GM18520 (cell line): ENCODE data around the gene UTP11.

Source experiments
- ATAC-seq: cut with Tn5 transposase; IDR thresholded peaks from one replicate; pipeline ENCODE4 v1.9.1; 2021; ENCODE audit not compliant: unreplicated experiment

UTP11 gene

GRCh38 chr1:38003261-38004250, 9.0 kb upstream of the UTP11 start:
- no peak for ATAC-seq

GRCh38 chr1:38004284-38005108, 8.0 kb upstream of the UTP11 start:
- ATAC-seq, result no peak

GRCh38 chr1:38005195-38006007, 7.1 kb upstream of the UTP11 start, which contains the start of gene FHL3:
Gene FHL3 (minus strand): TSS chr1:38005514. CDS start chr1:37999412, 6,102 bp downstream.
- ATAC-seq, result no peak

- ATAC-seq, result no peak
Observed at GRCh38 chr1:38006008-38006828, 6.3 kb upstream of the UTP11 start.

- ATAC-seq, result no peak
Observed at GRCh38 chr1:38009088-38009840, 3.3 kb upstream of the UTP11 start.

- no peak for ATAC-seq
Observed at GRCh38 chr1:38009841-38010180, 2.7 kb upstream of the UTP11 start.

GRCh38 chr1:38013227-38013622, 691 bp downstream of the UTP11 start:
- no peak for ATAC-seq

GRCh38 chr1:38014171-38014570, 1.6 kb downstream of the UTP11 start:
- no peak for ATAC-seq

- ATAC-seq, result no peak
Observed at GRCh38 chr1:38014724-38015424, 2.3 kb downstream of the UTP11 start.

- no peak for ATAC-seq
Observed at GRCh38 chr1:38015978-38016725, 3.6 kb downstream of the UTP11 start.

GRCh38 chr1:38018864-38019343, 6.4 kb downstream of the UTP11 start:
- no peak for ATAC-seq

GRCh38 chr1:38020396-38020795, 7.9 kb downstream of the UTP11 start:
- ATAC-seq, result no peak

- no peak for ATAC-seq
Observed at GRCh38 chr1:38021969-38022368, 9.4 kb downstream of the UTP11 start.

GRCh38 chr1:38022810-38023209, 10.3 kb downstream of the UTP11 start:
- ATAC-seq, result no peak

GRCh38 chr1:38025233-38025632, 12.7 kb downstream of the UTP11 start:
- ATAC-seq, result no peak

GRCh38 chr1:38025664-38026063, 13.1 kb downstream of the UTP11 start:
- no peak for ATAC-seq

GRCh38 chr1:38026592-38027200, 14.2 kb downstream of the UTP11 start:
- no peak for ATAC-seq
